Activated T-cell treated with anti-CD3 and anti-CD28 coated beads, Interleukin-2, amount 50 U/mL, for 4 hours (primary cell): ENCODE measurements around the gene ROGDI. TPM values are rescaled to one million over a fixed set of nuclear protein-coding genes. Genes with fewer than 3 reads are reported as not detected.
A peak's percentile ranks its signal among the peaks of the same experiment; 100 is the strongest.

Source experiments
- ATAC-seq, 2 donors: fragments of 200-7000 bp; cut with Tn5 transposase; one replicate each; pipeline ENCODE4 v1.10.0; 2021
- DNase-seq: peaks from one replicate; pipeline ENCODE4 v3.0.0-alpha.2; 2020
- H3K27me3 Mint-ChIP-seq: one replicate; pipeline ENCODE4 v1.8.0; 2021; ENCODE audit warnings: low read depth, mixed read lengths
- H3K36me3 Mint-ChIP-seq: one replicate; pipeline ENCODE4 v1.8.0; 2022; ENCODE audit warnings: mixed read lengths; ENCODE audit not compliant: insufficient read depth
- H3K4me1 Mint-ChIP-seq: one replicate; pipeline ENCODE4 v1.8.0; 2021; ENCODE audit warnings: low read depth, mixed read lengths
- H3K4me3 Mint-ChIP-seq: one replicate; pipeline ENCODE4 v1.8.0; 2021; ENCODE audit warnings: mild to moderate bottlenecking, moderate library complexity, mixed read lengths
- H3K9me3 Mint-ChIP-seq: one replicate; pipeline ENCODE4 v1.8.0; 2021; ENCODE audit warnings: mixed read lengths
- total RNA-seq, 3 donors: library from RNA; stranded (reverse); gene quantifications; one replicate each; pipeline ENCODE4 v1.2.1, GENCODE V29; 2021

ROGDI gene
- total RNA-seq, 3 donors from 2014 or later = 4.1 to 6.3 (median 6.2) TPM

- Mint-ChIP-seq H3K36me3 (no peaks in the 10 kb centered on the region), H3K4me1 (peaks cover 21% of the 10 kb centered on the region), H3K9me3 (no peaks in the 10 kb centered on the region), H3K4me3 (no peak overlapping the region), H3K27me3 (no peaks in the 10 kb centered on the region)
- DNase-seq (no peak), ATAC-seq (no peak)
Observed at GRCh38 chr16:4771646-4772045, 30.8 kb downstream of the ROGDI start.

- no peaks in the 10 kb centered on the region for H3K36me3 Mint-ChIP-seq
- peak overlapping the region; percentile 89 for H3K4me3 Mint-ChIP-seq
- peaks cover 29% of the 10 kb centered on the region for H3K4me1 Mint-ChIP-seq
- H3K9me3 Mint-ChIP-seq = no peaks in the 10 kb centered on the region
- H3K27me3 Mint-ChIP-seq = no peaks in the 10 kb centered on the region
- ATAC-seq (no peak), DNase-seq (no peak)
Observed at GRCh38 chr16:4769306-4769638, 33.2 kb downstream of the ROGDI start.

GRCh38 chr16:4768549-4769305, 33.7 kb downstream of the ROGDI start:
- DNase-seq = peak; percentile 80
- ATAC-seq = peak; percentile 70 to 71
- Mint-ChIP-seq H3K4me3 (peak overlapping the region; percentile 89), H3K27me3 (no peaks in the 10 kb centered on the region), H3K36me3 (no peaks in the 10 kb centered on the region), H3K4me1 (peaks cover 29% of the 10 kb centered on the region), H3K9me3 (no peaks in the 10 kb centered on the region)

- Mint-ChIP-seq H3K4me3 (peak overlapping the region; percentile 89), H3K36me3 (no peaks in the 10 kb centered on the region), H3K27me3 (no peaks in the 10 kb centered on the region), H3K4me1 (peaks cover 29% of the 10 kb centered on the region), H3K9me3 (no peaks in the 10 kb centered on the region)
- DNase-seq (no peak), ATAC-seq (no peak)
Observed at GRCh38 chr16:4767872-4768548, 34.4 kb downstream of the ROGDI start.

- Mint-ChIP-seq H3K4me3 (peak within 1 kb of the TSS; percentile 89), H3K9me3 (no peaks in the 10 kb centered on the region), H3K4me1 (peaks cover 29% of the 10 kb centered on the region), H3K27me3 (no peaks in the 10 kb centered on the region), H3K36me3 (peaks cover 4% of the 10 kb centered on the region)
- peak; percentile 94 for ATAC-seq
- peak; percentile 98 for DNase-seq
Observed at GRCh38 chr16:4766875-4767628, 35.4 kb downstream of the ROGDI start, which contains the start of gene ZNF500. ZNF500 (minus strand) TSS chr16:4767162; CDS start chr16:4765978, 1,184 bp downstream.

GRCh38 chr16:4765511-4766474, 36.6 kb downstream of the ROGDI start:
- no peaks in the 10 kb centered on the region for H3K9me3 Mint-ChIP-seq

GRCh38 chr16:4763791-4764190, 38.6 kb downstream of the ROGDI start:
- peaks cover 22% of the 10 kb centered on the region for H3K4me1 Mint-ChIP-seq
- H3K27me3 Mint-ChIP-seq = no peaks in the 10 kb centered on the region
- no peak for ATAC-seq
- no peak overlapping the region for H3K4me3 Mint-ChIP-seq
- no peak for DNase-seq
- peaks cover 18% of the 10 kb centered on the region for H3K36me3 Mint-ChIP-seq
- H3K9me3 Mint-ChIP-seq = no peaks in the 10 kb centered on the region

More at GRCh38 chr16:4765511-4766474, 36.6 kb downstream of the ROGDI start:
- H3K27me3 Mint-ChIP-seq = no peaks in the 10 kb centered on the region
- DNase-seq (no peak), ATAC-seq (no peak)
- peaks cover 29% of the 10 kb centered on the region for H3K4me1 Mint-ChIP-seq
- H3K4me3 Mint-ChIP-seq = peak overlapping the region; percentile 84
- peaks cover 5% of the 10 kb centered on the region for H3K36me3 Mint-ChIP-seq

GRCh38 chr16:4762205-4762604, 40.2 kb downstream of the ROGDI start:
- H3K4me1 Mint-ChIP-seq = peaks cover 10% of the 10 kb centered on the region
- H3K36me3 Mint-ChIP-seq = peaks cover 23% of the 10 kb centered on the region
- no peak overlapping the region for H3K4me3 Mint-ChIP-seq
- no peaks in the 10 kb centered on the region for H3K9me3 Mint-ChIP-seq
- DNase-seq = no peak
- no peak for ATAC-seq
- H3K27me3 Mint-ChIP-seq = no peaks in the 10 kb centered on the region

- no peaks in the 10 kb centered on the region for H3K27me3 Mint-ChIP-seq
- no peak overlapping the region for H3K4me3 Mint-ChIP-seq
- H3K4me1 Mint-ChIP-seq = no peaks in the 10 kb centered on the region
- H3K9me3 Mint-ChIP-seq = no peaks in the 10 kb centered on the region
- ATAC-seq (no peak), DNase-seq (no peak)
- peaks cover 30% of the 10 kb centered on the region for H3K36me3 Mint-ChIP-seq
Observed at GRCh38 chr16:4760221-4760910, 42.1 kb downstream of the ROGDI start.

- H3K36me3 Mint-ChIP-seq = peaks cover 33% of the 10 kb centered on the region
- no peak overlapping the region for H3K4me3 Mint-ChIP-seq
- no peaks in the 10 kb centered on the region for H3K9me3 Mint-ChIP-seq
- no peaks in the 10 kb centered on the region for H3K4me1 Mint-ChIP-seq
- DNase-seq (no peak), ATAC-seq (no peak)
- no peaks in the 10 kb centered on the region for H3K27me3 Mint-ChIP-seq
Observed at GRCh38 chr16:4755687-4756086, 46.7 kb downstream of the ROGDI start.

GRCh38 chr16:4754865-4755264, 47.6 kb downstream of the ROGDI start:
- no peaks in the 10 kb centered on the region for H3K4me1 Mint-ChIP-seq
- peaks cover 26% of the 10 kb centered on the region for H3K36me3 Mint-ChIP-seq
- no peak overlapping the region for H3K4me3 Mint-ChIP-seq
- H3K9me3 Mint-ChIP-seq = no peaks in the 10 kb centered on the region
- no peak for ATAC-seq
- no peak for DNase-seq
- no peaks in the 10 kb centered on the region for H3K27me3 Mint-ChIP-seq

GRCh38 chr16:4753227-4753626, 49.2 kb downstream of the ROGDI start:
- no peaks in the 10 kb centered on the region for H3K9me3 Mint-ChIP-seq
- no peaks in the 10 kb centered on the region for H3K27me3 Mint-ChIP-seq
- peaks cover 3% of the 10 kb centered on the region for H3K4me1 Mint-ChIP-seq

GRCh38 chr16:4752351-4753100, 49.9 kb downstream of the ROGDI start:
- Mint-ChIP-seq H3K36me3 (peaks cover 16% of the 10 kb centered on the region), H3K27me3 (no peaks in the 10 kb centered on the region), H3K9me3 (no peaks in the 10 kb centered on the region), H3K4me1 (peaks cover 8% of the 10 kb centered on the region), H3K4me3 (no peak overlapping the region)
- ATAC-seq (no peak), DNase-seq (no peak)

More at GRCh38 chr16:4753227-4753626, 49.2 kb downstream of the ROGDI start:
- ATAC-seq (no peak), DNase-seq (no peak)
- peaks cover 16% of the 10 kb centered on the region for H3K36me3 Mint-ChIP-seq
- H3K4me3 Mint-ChIP-seq = no peak overlapping the region
